WTC11 (cell line): Measurements from ENCODE around the gene CTTN. TPM values are rescaled to one million over a fixed set of nuclear protein-coding genes. Genes with fewer than 3 reads are reported as not detected.
A peak's percentile ranks its signal among the peaks of the same experiment; 100 is the strongest.

Experiments used
- ATAC-seq: fragments of 200-7000 bp; cut with Tn5 transposase; 2 replicates; pipeline ENCODE4 v1.10.0; 2021; ENCODE audit warnings: mild to moderate bottlenecking, moderate library complexity
- CTCF ChIA-PET: fragments of 300-600 bp; sonication (Branson Sonifier 250); formaldehyde crosslinking; loops from one replicate; lab custom pipeline; 2021; ENCODE audit warnings: antibody characterized with exemption; lab: Charles Lee
- POLR2A ChIA-PET: fragments of 350-600 bp; sonication (Branson Sonifier 250); formaldehyde crosslinking; loops from one replicate; lab custom pipeline; 2021; ENCODE audit warnings: antibody characterized with exemption; lab: Charles Lee
- DNase-seq: peaks from one replicate; pipeline ENCODE4 v3.0.0; 2021; ENCODE audit warnings: low spot score
- H3K27ac Mint-ChIP-seq: 2 replicates; pipeline ENCODE4 v1.8.0; 2021; ENCODE audit warnings: mixed read lengths
- H3K27me3 Mint-ChIP-seq: 2 replicates; pipeline ENCODE4 v1.8.0; 2021; ENCODE audit warnings: low read depth, mild to moderate bottlenecking, moderate library complexity, mixed read lengths
- H3K36me3 Mint-ChIP-seq: 2 replicates; pipeline ENCODE4 v1.8.0; 2021; ENCODE audit warnings: mixed read lengths
- H3K4me1 Mint-ChIP-seq: 2 replicates; pipeline ENCODE4 v1.8.0; 2022; ENCODE audit warnings: mixed read lengths
- H3K4me3 Mint-ChIP-seq: 2 replicates; pipeline ENCODE4 v1.8.0; 2021; ENCODE audit warnings: mild to moderate bottlenecking, moderate library complexity, mixed read lengths
- H3K9me3 Mint-ChIP-seq: 2 replicates; pipeline ENCODE4 v1.8.0; 2021; ENCODE audit warnings: mixed read lengths
- ARID4B ChIP-seq: sonication (generic); formaldehyde crosslinking; IDR thresholded peaks from 2 replicates; pipeline ENCODE4 v1.8.0; 2023; ENCODE audit warnings: missing genetic modification reagents, mild to moderate bottlenecking, borderline replicate concordance
- ERG ChIP-seq: fragments of 250-450 bp; sonication (Bioruptor Pico); IDR thresholded peaks from 2 replicates; pipeline ENCODE4 v1.8.0; 2021; ENCODE audit warnings: mild to moderate bottlenecking
- ESRRA ChIP-seq: sonication (generic); formaldehyde crosslinking; IDR thresholded peaks from 2 replicates; pipeline ENCODE4 v1.8.1; 2022; ENCODE audit warnings: mild to moderate bottlenecking, missing genetic modification reagents, borderline replicate concordance
- ETV6 ChIP-seq: sonication (generic); formaldehyde crosslinking; IDR thresholded peaks from 2 replicates; pipeline ENCODE4 v1.8.1; 2022; ENCODE audit warnings: mild to moderate bottlenecking, missing genetic modification reagents
- FOXP1 ChIP-seq: sonication (generic); formaldehyde crosslinking; IDR thresholded peaks from 2 replicates; pipeline ENCODE4 v1.8.0; 2022; ENCODE audit warnings: missing genetic modification reagents, mild to moderate bottlenecking, moderate library complexity, borderline replicate concordance
- GABPB1 ChIP-seq: sonication (generic); formaldehyde crosslinking; IDR thresholded peaks from 2 replicates; pipeline ENCODE4 v1.8.1; 2023; ENCODE audit warnings: mild to moderate bottlenecking, missing genetic modification reagents
- GRHL2 ChIP-seq: fragments of 250-450 bp; sonication (Bioruptor Pico); IDR thresholded peaks from 2 replicates; pipeline ENCODE4 v1.8.0; 2022; ENCODE audit warnings: mild to moderate bottlenecking, moderate library complexity; ENCODE audit not compliant: insufficient replicate concordance, severe bottlenecking
- NFE2L1 ChIP-seq: sonication (generic); formaldehyde crosslinking; IDR thresholded peaks from 2 replicates; pipeline ENCODE4 v1.8.1; 2023; ENCODE audit warnings: missing genetic modification reagents
- NR1H2 ChIP-seq: sonication (generic); formaldehyde crosslinking; IDR thresholded peaks from 2 replicates; pipeline ENCODE4 v1.9.0; 2021; ENCODE audit warnings: mild to moderate bottlenecking, moderate library complexity, missing genetic modification reagents
- NR3C1 ChIP-seq: sonication (generic); formaldehyde crosslinking; conservative IDR thresholded peaks from 2 replicates; pipeline ENCODE4 v1.8.1; 2023; ENCODE audit warnings: low read depth, mild to moderate bottlenecking, missing genetic modification reagents
- OVOL2 ChIP-seq: fragments of 250-450 bp; sonication (Bioruptor Pico); IDR thresholded peaks from 2 replicates; pipeline ENCODE4 v1.9.0; 2021; ENCODE audit warnings: mild to moderate bottlenecking, borderline replicate concordance
- PRRX2 ChIP-seq: fragments of 250-450 bp; sonication (Bioruptor Pico); IDR thresholded peaks from 2 replicates; pipeline ENCODE4 v1.8.0; 2021; ENCODE audit warnings: mild to moderate bottlenecking
- SP1 ChIP-seq: sonication (generic); formaldehyde crosslinking; conservative IDR thresholded peaks from 2 replicates; pipeline ENCODE4 v1.8.1; 2022; ENCODE audit warnings: missing genetic modification reagents
- ZNF138 ChIP-seq: sonication (generic); formaldehyde crosslinking; conservative IDR thresholded peaks from 2 replicates; pipeline ENCODE4 v1.8.1; 2022; ENCODE audit warnings: mild to moderate bottlenecking, moderate library complexity, missing genetic modification reagents
- ZNF263 ChIP-seq: sonication (generic); formaldehyde crosslinking; IDR thresholded peaks from 2 replicates; pipeline ENCODE4 v1.8.1; 2022; ENCODE audit warnings: low read depth, mild to moderate bottlenecking, moderate library complexity, missing genetic modification reagents
- ZNF416 ChIP-seq: fragments of 250-450 bp; sonication (Bioruptor Pico); IDR thresholded peaks from 2 replicates; pipeline ENCODE4 v1.9.0; 2021; ENCODE audit warnings: mild to moderate bottlenecking, inconsistent platforms
- ZNF423 ChIP-seq: fragments of 250-450 bp; sonication (Bioruptor Pico); IDR thresholded peaks from 2 replicates; pipeline ENCODE4 v2.1.2; 2022; ENCODE audit warnings: mild to moderate bottlenecking, moderate library complexity
- total RNA-seq: library from RNA; stranded (reverse); gene quantifications from 3 replicates; pipeline ENCODE4 v1.2.3, GENCODE V29; 2021
- TF ChIP-seq, protein P1 (sequence below): fragments of 250-450 bp; sonication (Bioruptor Pico); conservative IDR thresholded peaks from 2 replicates; pipeline ENCODE4 v1.9.0; 2021; ENCODE audit warnings: mild to moderate bottlenecking
- TF ChIP-seq, protein P2 (sequence below): sonication (generic); formaldehyde crosslinking; IDR thresholded peaks from 2 replicates; pipeline ENCODE4 v1.8.1; 2022; ENCODE audit warnings: low read depth, mild to moderate bottlenecking, moderate library complexity, missing genetic modification reagents, borderline replicate concordance
- TF ChIP-seq, protein P3 (sequence below): fragments of 250-450 bp; sonication (Bioruptor Pico); IDR thresholded peaks from 2 replicates; pipeline ENCODE4 v1.9.0; 2021; ENCODE audit warnings: mild to moderate bottlenecking
- TF ChIP-seq, protein P4 (sequence below): sonication (generic); formaldehyde crosslinking; IDR thresholded peaks from 2 replicates; pipeline ENCODE4 v1.8.1; 2023; ENCODE audit warnings: mild to moderate bottlenecking, moderate library complexity, missing genetic modification reagents
- TF ChIP-seq, protein P5 (sequence below): fragments of 250-450 bp; sonication (Bioruptor Pico); IDR thresholded peaks from 2 replicates; pipeline ENCODE4 v1.9.0; 2021; ENCODE audit warnings: mild to moderate bottlenecking

Gene CTTN
- total RNA-seq, 1 experiment from 2014 or later: 281 TPM

DNA sequence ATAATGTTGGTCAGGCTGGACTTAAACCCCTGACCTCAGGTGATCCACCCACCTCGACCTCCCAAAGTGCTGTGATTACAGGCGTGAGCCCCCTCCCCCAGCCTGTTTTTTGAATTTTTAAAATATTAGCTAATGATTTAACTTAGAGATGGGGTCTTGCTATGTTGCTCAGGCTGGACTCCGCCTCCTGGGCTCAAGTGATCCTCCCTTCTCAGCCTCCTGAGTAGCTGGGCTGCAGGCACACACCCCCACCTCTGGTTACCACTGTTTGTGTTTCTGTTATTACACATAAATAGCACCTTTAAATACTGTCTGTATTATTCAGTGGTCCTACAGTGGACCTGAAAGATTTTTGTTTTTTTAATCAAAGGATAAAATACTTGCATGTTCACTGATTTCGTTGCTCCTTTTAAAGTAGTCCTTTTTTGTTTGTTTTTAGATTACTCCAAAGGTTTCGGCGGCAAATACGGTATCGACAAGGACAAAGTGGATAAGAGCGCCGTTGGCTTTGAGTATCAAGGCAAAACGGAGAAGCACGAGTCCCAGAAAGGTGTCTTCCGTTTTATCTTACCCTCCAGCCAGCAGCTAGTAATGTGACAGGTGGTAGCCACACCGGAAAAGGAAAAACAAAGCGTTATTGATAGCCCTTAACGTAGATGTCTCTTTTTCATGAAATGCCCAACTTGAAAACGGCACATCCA, 21.1 kb downstream of the CTTN start:
- DNase-seq (no peak), ATAC-seq (no peak)
- TF ChIP-seq ZNF416 (CRISPR knock-in tag) (no peak), ZNF423 (no peak), NR3C1 (CRISPR knock-in tag) (no peak), ZNF263 (CRISPR knock-in tag) (no peak), ERG (no peak), OVOL2 (no peak), GABPB1 (CRISPR knock-in tag) (no peak), GRHL2 (CRISPR knock-in tag) (no peak), NR1H2 (no peak), NFE2L1 (CRISPR knock-in tag) (no peak), ETV6 (CRISPR knock-in tag) (no peak)
- TF ChIP-seq, protein P1, sequence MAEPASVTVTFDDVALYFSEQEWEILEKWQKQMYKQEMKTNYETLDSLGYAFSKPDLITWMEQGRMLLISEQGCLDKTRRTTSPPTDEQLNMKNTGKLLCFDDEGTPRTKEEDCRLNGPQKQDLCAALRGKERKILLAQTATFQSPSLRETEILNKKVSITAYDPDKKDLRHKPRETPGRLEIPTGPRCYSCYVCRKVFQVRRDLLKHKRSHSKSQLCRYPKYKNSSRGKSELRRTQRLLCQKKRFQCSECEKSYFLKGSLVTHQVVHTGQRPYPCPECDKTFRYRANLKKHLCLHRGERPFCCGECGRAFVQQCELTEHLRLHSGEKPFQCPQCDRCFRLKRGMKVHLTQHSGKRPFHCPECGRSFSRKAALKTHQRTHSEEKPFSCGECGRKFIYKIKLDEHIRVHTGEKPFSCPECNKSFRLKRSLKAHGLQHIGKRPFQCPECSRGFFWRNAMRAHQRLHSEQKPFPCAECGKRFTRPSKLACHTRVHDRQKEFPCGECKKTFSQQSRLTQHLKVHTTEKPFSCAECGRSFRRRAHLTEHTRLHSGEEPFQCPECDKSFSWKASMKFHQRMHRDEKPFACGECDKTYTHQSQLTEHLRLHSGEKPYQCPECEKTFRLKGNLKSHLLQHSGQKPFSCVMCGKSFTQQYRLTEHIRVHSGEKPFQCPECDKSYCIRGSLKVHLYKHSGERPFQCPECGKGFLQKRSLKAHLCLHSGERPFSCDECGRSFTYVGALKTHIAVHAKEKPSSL: no peak
- TF ChIP-seq, protein P2, sequence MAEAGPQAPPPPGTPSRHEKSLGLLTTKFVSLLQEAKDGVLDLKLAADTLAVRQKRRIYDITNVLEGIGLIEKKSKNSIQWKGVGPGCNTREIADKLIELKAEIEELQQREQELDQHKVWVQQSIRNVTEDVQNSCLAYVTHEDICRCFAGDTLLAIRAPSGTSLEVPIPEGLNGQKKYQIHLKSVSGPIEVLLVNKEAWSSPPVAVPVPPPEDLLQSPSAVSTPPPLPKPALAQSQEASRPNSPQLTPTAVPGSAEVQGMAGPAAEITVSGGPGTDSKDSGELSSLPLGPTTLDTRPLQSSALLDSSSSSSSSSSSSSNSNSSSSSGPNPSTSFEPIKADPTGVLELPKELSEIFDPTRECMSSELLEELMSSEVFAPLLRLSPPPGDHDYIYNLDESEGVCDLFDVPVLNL: no peak
- TF ChIP-seq, protein P3, sequence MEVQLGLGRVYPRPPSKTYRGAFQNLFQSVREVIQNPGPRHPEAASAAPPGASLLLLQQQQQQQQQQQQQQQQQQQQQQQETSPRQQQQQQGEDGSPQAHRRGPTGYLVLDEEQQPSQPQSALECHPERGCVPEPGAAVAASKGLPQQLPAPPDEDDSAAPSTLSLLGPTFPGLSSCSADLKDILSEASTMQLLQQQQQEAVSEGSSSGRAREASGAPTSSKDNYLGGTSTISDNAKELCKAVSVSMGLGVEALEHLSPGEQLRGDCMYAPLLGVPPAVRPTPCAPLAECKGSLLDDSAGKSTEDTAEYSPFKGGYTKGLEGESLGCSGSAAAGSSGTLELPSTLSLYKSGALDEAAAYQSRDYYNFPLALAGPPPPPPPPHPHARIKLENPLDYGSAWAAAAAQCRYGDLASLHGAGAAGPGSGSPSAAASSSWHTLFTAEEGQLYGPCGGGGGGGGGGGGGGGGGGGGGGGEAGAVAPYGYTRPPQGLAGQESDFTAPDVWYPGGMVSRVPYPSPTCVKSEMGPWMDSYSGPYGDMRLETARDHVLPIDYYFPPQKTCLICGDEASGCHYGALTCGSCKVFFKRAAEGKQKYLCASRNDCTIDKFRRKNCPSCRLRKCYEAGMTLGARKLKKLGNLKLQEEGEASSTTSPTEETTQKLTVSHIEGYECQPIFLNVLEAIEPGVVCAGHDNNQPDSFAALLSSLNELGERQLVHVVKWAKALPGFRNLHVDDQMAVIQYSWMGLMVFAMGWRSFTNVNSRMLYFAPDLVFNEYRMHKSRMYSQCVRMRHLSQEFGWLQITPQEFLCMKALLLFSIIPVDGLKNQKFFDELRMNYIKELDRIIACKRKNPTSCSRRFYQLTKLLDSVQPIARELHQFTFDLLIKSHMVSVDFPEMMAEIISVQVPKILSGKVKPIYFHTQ (CRISPR knock-in tag): no peak
- TF ChIP-seq, protein P4, sequence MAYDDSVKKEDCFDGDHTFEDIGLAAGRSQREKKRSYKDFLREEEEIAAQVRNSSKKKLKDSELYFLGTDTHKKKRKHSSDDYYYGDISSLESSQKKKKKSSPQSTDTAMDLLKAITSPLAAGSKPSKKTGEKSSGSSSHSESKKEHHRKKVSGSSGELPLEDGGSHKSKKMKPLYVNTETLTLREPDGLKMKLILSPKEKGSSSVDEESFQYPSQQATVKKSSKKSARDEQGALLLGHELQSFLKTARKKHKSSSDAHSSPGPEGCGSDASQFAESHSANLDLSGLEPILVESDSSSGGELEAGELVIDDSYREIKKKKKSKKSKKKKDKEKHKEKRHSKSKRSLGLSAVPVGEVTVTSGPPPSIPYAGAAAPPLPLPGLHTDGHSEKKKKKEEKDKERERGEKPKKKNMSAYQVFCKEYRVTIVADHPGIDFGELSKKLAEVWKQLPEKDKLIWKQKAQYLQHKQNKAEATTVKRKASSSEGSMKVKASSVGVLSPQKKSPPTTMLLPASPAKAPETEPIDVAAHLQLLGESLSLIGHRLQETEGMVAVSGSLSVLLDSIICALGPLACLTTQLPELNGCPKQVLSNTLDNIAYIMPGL (CRISPR knock-in tag): no peak
- TF ChIP-seq, protein P5, sequence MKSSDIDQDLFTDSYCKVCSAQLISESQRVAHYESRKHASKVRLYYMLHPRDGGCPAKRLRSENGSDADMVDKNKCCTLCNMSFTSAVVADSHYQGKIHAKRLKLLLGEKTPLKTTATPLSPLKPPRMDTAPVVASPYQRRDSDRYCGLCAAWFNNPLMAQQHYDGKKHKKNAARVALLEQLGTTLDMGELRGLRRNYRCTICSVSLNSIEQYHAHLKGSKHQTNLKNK: no peak
- Mint-ChIP-seq H3K9me3 (no peaks in the 10 kb centered on the region), H3K4me1 (peaks cover 17% of the 10 kb centered on the region), H3K27me3 (no peaks in the 10 kb centered on the region), H3K27ac (peak overlapping the region; percentile 58; the same call in 1 of the 2 replicates), H3K36me3 (peaks cover 80% of the 10 kb centered on the region), H3K4me3 (no peak overlapping the region)
- CTCF ChIA-PET: no interaction called here
- POLR2A ChIA-PET: no interaction called here

DNA sequence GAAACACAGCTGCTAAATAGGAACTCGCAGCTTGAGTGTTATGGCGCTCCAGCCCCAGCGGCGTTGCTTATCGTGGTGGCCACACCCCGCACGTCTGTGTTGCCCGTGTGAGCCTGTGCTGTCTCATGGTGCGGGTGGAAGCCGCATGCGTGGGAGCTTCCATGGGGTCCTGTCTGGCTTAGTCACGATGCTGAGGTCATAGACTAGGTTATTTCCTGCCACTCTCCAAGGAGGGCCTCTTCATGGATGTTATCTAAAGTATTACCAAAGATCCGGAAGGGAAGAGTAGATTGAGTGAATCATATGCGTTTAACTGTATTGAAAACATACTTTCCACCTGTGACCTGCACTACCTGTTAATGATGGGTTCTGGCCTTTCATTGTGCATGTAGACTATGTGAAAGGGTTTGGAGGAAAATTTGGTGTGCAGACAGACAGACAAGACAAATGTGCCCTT, 21.7 kb downstream of the CTTN start:
- Mint-ChIP-seq H3K4me3 (no peak overlapping the region), H3K9me3 (no peaks in the 10 kb centered on the region), H3K27me3 (no peaks in the 10 kb centered on the region), H3K36me3 (peaks cover 79% of the 10 kb centered on the region), H3K4me1 (peaks cover 18% of the 10 kb centered on the region), H3K27ac (peak overlapping the region; percentile 58)
- no peak for ATAC-seq
- ChIA-PET POLR2A (no interaction called here), CTCF (no interaction called here)
- no peak for DNase-seq
- no peak for TF ChIP-seq ZNF138
- TF ChIP-seq FOXP1 (CRISPR knock-in tag): no peak
- no peak for TF ChIP-seq SP1 (CRISPR knock-in tag)
- no peak for TF ChIP-seq PRRX2
- no peak for TF ChIP-seq ETV6 (CRISPR knock-in tag)
- no peak for TF ChIP-seq NR1H2
- TF ChIP-seq ESRRA (CRISPR knock-in tag): no peak
- TF ChIP-seq ARID4B (CRISPR knock-in tag): no peak
